Gastroesophageal sphincter (tissue), 4 donors: Measurements from ENCODE around the gene RANBP3L. TPM values are rescaled to one million over a fixed set of nuclear protein-coding genes. Genes with fewer than 3 reads are reported as not detected.
"Not testable (repeated sequence)": the region's sequence is repeated elsewhere in the genome, so short reads cannot be mapped to it uniquely, and the experiment has no call there.

Experiments used
- ATAC-seq: fragments of 150-250 bp; one replicate; pipeline ENCODE4 v1.9.1; 2016; ENCODE audit warnings: mild to moderate bottlenecking, moderate library complexity
- H3K27ac ChIP-seq, 4 donors: fragments of 200-600 bp; sonication (generic) in 3 of 4; 1 replicate in 3 of 4; 2 replicates in 1 of 4; pipeline ENCODE4 v1.5.1; 2016 to 2019
- H3K27me3 ChIP-seq: fragments of 200-600 bp; sonication (generic); one replicate; pipeline ENCODE4 v1.5.1; 2019
- H3K36me3 ChIP-seq, 2 donors: fragments of 200-600 bp; sonication (generic); one replicate each; pipeline ENCODE4 v1.5.1; 2019; ENCODE audit warnings: control low read depth in 1 of 2
- H3K4me1 ChIP-seq, 3 donors: fragments of 200-600 bp; sonication (generic); 1 replicate in 2 of 3; 2 replicates in 1 of 3; pipeline ENCODE4 v1.5.1; 2016 to 2019; ENCODE audit warnings: control low read depth in 2 of 3
- H3K4me3 ChIP-seq, 2 donors: fragments of 200-600 bp; sonication (generic); one replicate each; pipeline ENCODE4 v1.5.1; 2019; ENCODE audit warnings: mild to moderate bottlenecking in 1 of 2, moderate library complexity in 1 of 2
- H3K9me3 ChIP-seq, 3 donors: fragments of 200-600 bp; sonication (generic); one replicate each; pipeline ENCODE4 v1.5.1; 2017 to 2019; ENCODE audit warnings: control low read depth in 2 of 3
- CTCF ChIP-seq, 4 experiments: fragments of 200-600 bp in 2 of 4; fragments of 450-650 bp in 2 of 4; sonication (generic) in 1 of 4; IDR thresholded peaks; one replicate each; pipeline ENCODE4 v1.5.1; 2017 to 2019; ENCODE audit warnings: antibody characterized with exemption in 4 of 4, mild to moderate bottlenecking in 2 of 4, moderate library complexity in 2 of 4
- EP300 ChIP-seq: sonication (generic); formaldehyde crosslinking; IDR thresholded peaks from one replicate; pipeline ENCODE4 v1.6.1; 2017; ENCODE audit warnings: antibody characterized with exemption, mild to moderate bottlenecking
- POLR2A ChIP-seq, 2 donors: fragments of 450-650 bp; IDR thresholded peaks; one replicate each; pipeline ENCODE4 v1.6.1; 2017; ENCODE audit warnings: antibody characterized with exemption in 2 of 2, mild to moderate bottlenecking in 2 of 2, moderate library complexity in 1 of 2
- POLR2AphosphoS5 ChIP-seq: sonication (generic); formaldehyde crosslinking; IDR thresholded peaks from one replicate; pipeline ENCODE4 v1.6.1; 2017; ENCODE audit warnings: antibody characterized with exemption
- WGBS, 2 donors: methylation state at CpG; one replicate each; pipeline ENCODE4 v1.1.5; 2018; ENCODE audit warnings: low coverage in 1 of 2; 5-methylcytosine and 5-hydroxymethylcytosine counted together
- total RNA-seq, 4 donors: library from RNA; depleted of rRNA; stranded (reverse); fragments of >200 nt; gene quantifications; one replicate each; pipeline ENCODE4 v1.1.0, GENCODE V29; 2016

RANBP3L gene
- total RNA-seq, 4 donors from 2014 or later = 3.4 to 26.0 (median 6.1) TPM

- H3K27me3 ChIP-seq = no peaks in the 10 kb centered on the region
- H3K36me3 ChIP-seq = no peaks in the 10 kb centered on the region
- TF ChIP-seq EP300 (no peak), POLR2AphosphoS5 (no peak), POLR2A (IDR thresholded peaks at IDR 0.05) (no peak), CTCF (IDR thresholded peaks at IDR 0.05) (no peak)
- peak overlapping the region; percentile 79 to 97 (median 84) for H3K27ac ChIP-seq
- peak overlapping the region; percentile 38 to 49 for H3K4me3 ChIP-seq
- no peaks in the 10 kb centered on the region for H3K9me3 ChIP-seq
- no peak for ATAC-seq
- H3K4me1 ChIP-seq = peaks cover 8 to 69% (median 10%) of the 10 kb centered on the region in 3 donors
- no CpG with 5 or more reads among the region's 4 CpGs for WGBS, 2 donors
These were observed 668 bp downstream of the RANBP3L start for GRCh38 chr5:36300927-36301540.

- Histone ChIP-seq H3K27me3 (no peaks in the 10 kb centered on the region), H3K4me1 (peaks cover 8 to 62% (median 10%) of the 10 kb centered on the region in 3 donors), H3K27ac (peak overlapping the region; percentile 79 to 97 (median 84)), H3K36me3 (no peaks in the 10 kb centered on the region), H3K4me3 (peak overlapping the region; percentile 38 to 49), H3K9me3 (no peaks in the 10 kb centered on the region)
- TF ChIP-seq POLR2AphosphoS5 = no peak
- no peak for TF ChIP-seq EP300
- no peak for TF ChIP-seq POLR2A (IDR thresholded peaks at IDR 0.05)
- no peak for TF ChIP-seq CTCF (IDR thresholded peaks at IDR 0.05)
- WGBS, 2 donors = 23 to 34% methylated on average over 3 of the region's 3 CpGs
- no peak for ATAC-seq
These were observed 1.3 kb downstream of the RANBP3L start for GRCh38 chr5:36300191-36300926.

GRCh38 chr5:36298552-36298951 lies 3.1 kb downstream of the RANBP3L start:
- Histone ChIP-seq H3K4me1 (peaks cover 8 to 50% (median 10%) of the 10 kb centered on the region in 3 donors), H3K9me3 (no peaks in the 10 kb centered on the region), H3K27me3 (no peaks in the 10 kb centered on the region), H3K36me3 (no peaks in the 10 kb centered on the region), H3K4me3 (no peak overlapping the region), H3K27ac (no peak overlapping the region)
- no peak for ATAC-seq
- TF ChIP-seq POLR2A (IDR thresholded peaks at IDR 0.05) (no peak), POLR2AphosphoS5 (no peak), CTCF (IDR thresholded peaks at IDR 0.05) (no peak), EP300 (no peak)

- Histone ChIP-seq H3K27ac (no peak overlapping the region), H3K27me3 (no peaks in the 10 kb centered on the region), H3K9me3 (no peaks in the 10 kb centered on the region), H3K4me1 (peaks cover 4 to 43% (median 8%) of the 10 kb centered on the region in 3 donors), H3K4me3 (no peak overlapping the region), H3K36me3 (no peaks in the 10 kb centered on the region)
- ATAC-seq = no peak
- WGBS, 2 donors = 75 to 89% methylated on average over 2 to 3 of the region's 3 CpGs
- TF ChIP-seq POLR2A (IDR thresholded peaks at IDR 0.05) = no peak
These were observed 4.0 kb downstream of the RANBP3L start for GRCh38 chr5:36297653-36298052.

- no peak overlapping the region for H3K27ac ChIP-seq
- TF ChIP-seq CTCF (IDR thresholded peaks at IDR 0.05) (no peak), POLR2AphosphoS5 (no peak), EP300 (no peak), POLR2A (IDR thresholded peaks at IDR 0.05) (no peak)
- H3K4me3 ChIP-seq = no peak overlapping the region
- H3K36me3 ChIP-seq = no peaks in the 10 kb centered on the region
- no peaks in the 10 kb centered on the region for H3K27me3 ChIP-seq
- 49 to 68% methylated on average over 2 of the region's 2 CpGs for WGBS, 2 donors
- no peak for ATAC-seq
- H3K9me3 ChIP-seq = no peaks in the 10 kb centered on the region
- peaks cover 0 to 5% (median 0%) of the 10 kb centered on the region in 3 donors for H3K4me1 ChIP-seq
These were observed 15.7 kb downstream of the RANBP3L start for GRCh38 chr5:36285837-36286615.

GRCh38 chr5:36283775-36284174 lies 17.9 kb downstream of the RANBP3L start:
- H3K4me3 ChIP-seq, ATAC-seq, H3K27me3 ChIP-seq, H3K27ac ChIP-seq, H3K36me3 ChIP-seq, H3K9me3 ChIP-seq: not testable (repeated sequence)
- 94 to 100% methylated on average over 2 to 3 of the region's 3 CpGs for WGBS, 2 donors
- H3K4me1 ChIP-seq = peaks cover 0 to 20% (median 2%) of the 10 kb centered on the region in 3 donors
